ENCODE results near the gene ZBED5.

DNA sequence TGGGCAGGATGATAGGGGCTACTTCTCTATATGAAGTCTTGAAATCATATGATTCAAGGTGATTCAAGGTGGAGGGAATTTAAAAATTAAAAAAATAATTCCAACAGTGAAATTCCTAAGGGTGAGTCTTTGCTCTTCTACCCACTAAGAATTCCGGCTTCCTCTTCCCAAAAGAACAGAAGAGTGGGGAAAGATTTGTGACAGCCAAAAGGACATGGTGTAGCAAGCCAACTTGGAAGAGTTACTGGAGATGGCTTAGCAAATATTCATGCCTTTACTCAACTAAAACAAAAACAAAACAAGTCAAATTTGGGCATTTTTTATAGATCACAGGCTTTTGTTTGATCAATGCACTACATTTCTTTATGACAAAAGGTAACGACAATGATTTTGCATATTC, 12.3 kb downstream of the ZBED5 start:
- TF ChIP-seq, protein P1, sequence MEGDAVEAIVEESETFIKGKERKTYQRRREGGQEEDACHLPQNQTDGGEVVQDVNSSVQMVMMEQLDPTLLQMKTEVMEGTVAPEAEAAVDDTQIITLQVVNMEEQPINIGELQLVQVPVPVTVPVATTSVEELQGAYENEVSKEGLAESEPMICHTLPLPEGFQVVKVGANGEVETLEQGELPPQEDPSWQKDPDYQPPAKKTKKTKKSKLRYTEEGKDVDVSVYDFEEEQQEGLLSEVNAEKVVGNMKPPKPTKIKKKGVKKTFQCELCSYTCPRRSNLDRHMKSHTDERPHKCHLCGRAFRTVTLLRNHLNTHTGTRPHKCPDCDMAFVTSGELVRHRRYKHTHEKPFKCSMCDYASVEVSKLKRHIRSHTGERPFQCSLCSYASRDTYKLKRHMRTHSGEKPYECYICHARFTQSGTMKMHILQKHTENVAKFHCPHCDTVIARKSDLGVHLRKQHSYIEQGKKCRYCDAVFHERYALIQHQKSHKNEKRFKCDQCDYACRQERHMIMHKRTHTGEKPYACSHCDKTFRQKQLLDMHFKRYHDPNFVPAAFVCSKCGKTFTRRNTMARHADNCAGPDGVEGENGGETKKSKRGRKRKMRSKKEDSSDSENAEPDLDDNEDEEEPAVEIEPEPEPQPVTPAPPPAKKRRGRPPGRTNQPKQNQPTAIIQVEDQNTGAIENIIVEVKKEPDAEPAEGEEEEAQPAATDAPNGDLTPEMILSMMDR (IDR thresholded peaks at IDR 0.05), result no peak
- TF ChIP-seq POLR2A (IDR thresholded peaks at IDR 0.05) (no peak), EP300 (IDR thresholded peaks at IDR 0.05) (no peak)

All from suprapubic skin (tissue), 3 donors.